GM19025 (cell line): ENCODE data around the gene SSR1.

ENCODE experiments used
- ATAC-seq: cut with Tn5 transposase; IDR thresholded peaks from one replicate; pipeline ENCODE4 v1.9.1; 2021; ENCODE audit warnings: mild to moderate bottlenecking, low read depth, moderate library complexity; ENCODE audit not compliant: unreplicated experiment

The SSR1 gene

GRCh38 chr6:7219310-7219709, 93.7 kb downstream of the SSR1 start:
- no peak for ATAC-seq

- ATAC-seq = no peak
These were observed 94.5 kb downstream of the SSR1 start for GRCh38 chr6:7218406-7218988.
